Measurements from ENCODE around the gene MRGPRG. TPM values are rescaled to one million over a fixed set of nuclear protein-coding genes. Genes with fewer than 3 reads are reported as not detected.
A peak's percentile ranks its signal among the peaks of the same experiment; 100 is the strongest.

Gene MRGPRG
- total and polyA plus RNA-seq, 2 donors from 2014 or later = not detected

GRCh38 chr11:3182462-3182852 lies 36.2 kb downstream of the MRGPRG start:
- Histone ChIP-seq H3K4me1 (ENCODE audit: control insufficient read depth in 2 of 3, insufficient read depth in 2 of 3, low read depth in 1 of 3, low read length in 3 of 3) (no peaks in the 10 kb centered on the region), H3K27me3 (ENCODE audit: control insufficient read depth, insufficient read depth, low read length) (no peaks in the 10 kb centered on the region), H3K9ac (ENCODE audit: low read length in 3 of 3) (no peak overlapping the region), H3K4me3 (ENCODE audit: low read length in 3 of 3) (no peak overlapping the region), H3K27ac (ENCODE audit: low read depth in 2 of 2, low read length in 2 of 2) (no peak overlapping the region), H3K9me3 (ENCODE audit: control insufficient read depth in 2 of 3, insufficient read depth in 1 of 3, low read length in 3 of 3) (no peaks in the 10 kb centered on the region), H3K36me3 (ENCODE audit: control insufficient read depth in 2 of 3, insufficient read depth in 3 of 3, low read length in 3 of 3) (no peaks in the 10 kb centered on the region)
- DNase-seq (no peak), FAIRE-seq (no peak)
- TF ChIP-seq CTCF (IDR thresholded peaks at IDR 0.05; ENCODE audit: borderline replicate concordance, extremely low read depth, insufficient read depth) = no peak
- intact Hi-C loops (cut with DNase I) = no loop called here

- H3K9ac ChIP-seq (ENCODE audit: low read length in 3 of 3) = no peak overlapping the region
- DNase-seq = peak in 2 of 5 donors; percentile 10 to 62
- no peaks in the 10 kb centered on the region for H3K36me3 ChIP-seq (ENCODE audit: control insufficient read depth in 2 of 3, insufficient read depth in 3 of 3, low read length in 3 of 3)
- H3K4me3 ChIP-seq (ENCODE audit: low read length in 3 of 3) = no peak overlapping the region
- H3K4me1 ChIP-seq (ENCODE audit: control insufficient read depth in 2 of 3, insufficient read depth in 2 of 3, low read depth in 1 of 3, low read length in 3 of 3) = no peaks in the 10 kb centered on the region
- TF ChIP-seq CTCF (IDR thresholded peaks at IDR 0.05; ENCODE audit: borderline replicate concordance, extremely low read depth, insufficient read depth) = no peak
- H3K9me3 ChIP-seq (ENCODE audit: control insufficient read depth in 2 of 3, insufficient read depth in 1 of 3, low read length in 3 of 3) = no peaks in the 10 kb centered on the region
- intact Hi-C loops (cut with DNase I) = no loop called here
- no peak for FAIRE-seq
- no peak overlapping the region for H3K27ac ChIP-seq (ENCODE audit: low read depth in 2 of 2, low read length in 2 of 2)
- no peaks in the 10 kb centered on the region for H3K27me3 ChIP-seq (ENCODE audit: control insufficient read depth, insufficient read depth, low read length)
Measured at GRCh38 chr11:3181725-3182461, 36.7 kb downstream of the MRGPRG start.

- no peak for FAIRE-seq
- Histone ChIP-seq H3K27me3 (ENCODE audit: control insufficient read depth, insufficient read depth, low read length) (no peaks in the 10 kb centered on the region), H3K9ac (ENCODE audit: low read length in 3 of 3) (no peak overlapping the region), H3K4me3 (ENCODE audit: low read length in 3 of 3) (no peak overlapping the region), H3K4me1 (ENCODE audit: control insufficient read depth in 2 of 3, insufficient read depth in 2 of 3, low read depth in 1 of 3, low read length in 3 of 3) (no peaks in the 10 kb centered on the region), H3K9me3 (ENCODE audit: control insufficient read depth in 2 of 3, insufficient read depth in 1 of 3, low read length in 3 of 3) (peaks cover 0 to 8% (median 4%) of the 10 kb centered on the region in 3 donors), H3K27ac (ENCODE audit: low read depth in 2 of 2, low read length in 2 of 2) (no peak overlapping the region), H3K36me3 (ENCODE audit: control insufficient read depth in 2 of 3, insufficient read depth in 3 of 3, low read length in 3 of 3) (no peaks in the 10 kb centered on the region)
- TF ChIP-seq CTCF (IDR thresholded peaks at IDR 0.05; ENCODE audit: borderline replicate concordance, extremely low read depth, insufficient read depth) = no peak
- peak in 1 of 5 donors; percentile 12 for DNase-seq
- intact Hi-C loops (cut with DNase I) = no loop called here
Measured at GRCh38 chr11:3180869-3181268, 37.7 kb downstream of the MRGPRG start.

Data from kidney (tissue), 14 donors.